Measurements from ENCODE around the gene CCDC63.
"Not testable (repeated sequence)": the region's sequence is repeated elsewhere in the genome, so short reads cannot be mapped to it uniquely, and the experiment has no call there.

Gene CCDC63

DNA sequence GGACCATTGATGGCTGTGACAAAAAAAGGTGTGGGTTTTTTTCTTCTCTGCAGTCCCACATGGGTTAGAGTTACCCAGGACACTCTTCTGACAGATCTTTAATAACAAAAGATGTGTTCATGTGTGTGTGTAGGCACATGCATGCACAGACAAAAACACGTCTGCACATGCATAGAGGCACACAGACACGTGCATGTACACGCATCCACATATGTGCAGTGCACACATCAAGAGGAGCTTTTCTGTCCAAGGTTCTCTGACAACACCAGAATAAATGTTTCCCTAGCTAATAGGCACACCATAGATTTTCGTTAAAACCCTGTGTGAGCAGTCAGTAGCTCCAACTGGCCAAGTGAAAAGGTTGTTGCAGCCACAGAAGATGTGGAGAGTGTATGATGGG is 76.4 kb downstream of the CCDC63 start:
- no peak for DNase-seq (ENCODE audit: low read depth)

DNA sequence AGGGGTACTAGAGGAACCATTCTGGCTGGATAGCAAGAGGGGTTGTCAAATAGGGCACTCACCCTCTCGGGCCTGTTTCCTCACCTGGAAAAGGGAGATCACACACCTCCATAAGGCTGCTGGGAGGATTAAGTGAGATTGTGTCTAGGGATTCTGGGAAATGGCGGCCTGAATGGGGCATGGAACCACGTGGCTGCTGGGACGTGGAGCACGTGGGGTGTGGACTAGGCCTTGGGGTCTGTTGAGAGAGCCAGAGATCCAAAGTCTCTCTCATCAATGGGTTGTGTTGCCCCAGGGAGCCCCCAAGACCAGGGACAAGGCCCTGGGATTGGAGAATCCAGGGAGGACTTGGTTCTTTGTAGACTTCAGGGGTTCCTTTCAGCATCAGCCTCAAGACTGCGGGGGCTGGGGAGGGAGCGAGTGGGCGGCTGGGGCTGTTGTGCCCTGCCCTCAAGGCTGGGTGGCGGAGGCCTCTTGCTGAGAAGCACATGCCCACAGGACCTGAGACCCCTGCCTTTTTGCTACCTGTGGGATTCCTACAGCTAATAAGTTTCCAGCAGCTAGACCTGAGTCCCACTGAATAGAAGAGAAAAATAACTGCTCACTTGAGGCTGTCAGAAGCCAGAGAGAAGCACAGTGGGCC is 77.0 kb downstream of the CCDC63 start:
- DNase-seq (ENCODE audit: low read depth): no peak

DNA sequence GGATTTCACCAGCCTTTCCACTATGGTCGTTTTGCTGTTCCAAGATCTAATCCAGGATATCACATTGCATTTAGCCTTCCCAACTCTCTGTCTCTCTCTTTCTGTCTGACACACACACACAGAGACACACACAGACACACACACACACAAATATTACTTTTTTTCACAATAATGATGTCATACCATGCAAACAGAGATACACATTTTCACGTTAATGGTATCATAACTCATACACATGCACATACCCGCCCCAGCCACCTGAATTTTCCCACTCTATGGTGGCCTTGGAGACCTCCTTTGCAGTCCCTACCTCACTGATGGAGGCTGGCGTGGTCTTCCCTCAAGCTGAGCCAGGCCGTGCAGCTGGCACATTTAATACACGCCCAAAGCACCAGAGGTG is 80.8 kb downstream of the CCDC63 start:
- no peak for DNase-seq (ENCODE audit: low read depth)

DNA sequence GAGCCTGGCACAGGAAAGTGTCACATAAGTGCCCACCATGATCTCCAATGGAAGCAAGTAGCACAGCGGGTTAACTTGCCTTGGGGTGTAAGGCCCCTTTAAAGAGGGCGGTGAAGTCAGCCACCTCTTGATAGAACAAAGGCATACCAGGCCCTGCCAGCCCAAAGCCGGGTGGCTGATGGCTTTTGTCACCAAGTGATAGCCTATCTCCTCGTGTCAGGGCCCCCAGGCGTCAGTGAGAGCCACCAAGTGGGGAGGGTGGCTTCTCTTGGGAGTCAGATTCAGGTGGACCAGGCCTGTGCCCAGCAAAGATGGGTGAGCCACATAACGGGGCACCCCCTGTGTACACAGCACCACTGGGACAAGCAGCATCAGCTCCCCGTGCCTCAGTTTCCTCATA is 81.9 kb downstream of the CCDC63 start:
- no peak for DNase-seq (ENCODE audit: low read depth)

DNA sequence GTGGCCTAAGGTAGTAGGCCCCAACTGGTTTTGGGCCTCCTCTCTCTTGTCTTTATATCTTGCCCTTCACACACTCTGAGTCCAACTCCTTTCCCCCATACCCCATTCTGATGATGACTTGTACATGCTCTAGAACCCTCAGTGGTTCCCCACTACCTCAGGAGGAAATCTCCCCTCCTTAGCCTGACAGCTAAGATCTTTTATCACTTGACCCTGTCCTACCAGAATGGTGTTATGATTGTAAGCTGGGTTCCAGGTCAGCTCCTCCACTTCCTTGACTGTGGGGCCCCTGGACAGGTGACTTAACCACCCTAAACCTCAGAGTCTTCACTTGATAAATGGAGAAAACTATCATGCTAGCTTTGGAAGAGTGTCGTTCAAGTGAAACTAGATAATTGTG is 83.0 kb downstream of the CCDC63 start:
- DNase-seq (ENCODE audit: low read depth): no peak

DNA sequence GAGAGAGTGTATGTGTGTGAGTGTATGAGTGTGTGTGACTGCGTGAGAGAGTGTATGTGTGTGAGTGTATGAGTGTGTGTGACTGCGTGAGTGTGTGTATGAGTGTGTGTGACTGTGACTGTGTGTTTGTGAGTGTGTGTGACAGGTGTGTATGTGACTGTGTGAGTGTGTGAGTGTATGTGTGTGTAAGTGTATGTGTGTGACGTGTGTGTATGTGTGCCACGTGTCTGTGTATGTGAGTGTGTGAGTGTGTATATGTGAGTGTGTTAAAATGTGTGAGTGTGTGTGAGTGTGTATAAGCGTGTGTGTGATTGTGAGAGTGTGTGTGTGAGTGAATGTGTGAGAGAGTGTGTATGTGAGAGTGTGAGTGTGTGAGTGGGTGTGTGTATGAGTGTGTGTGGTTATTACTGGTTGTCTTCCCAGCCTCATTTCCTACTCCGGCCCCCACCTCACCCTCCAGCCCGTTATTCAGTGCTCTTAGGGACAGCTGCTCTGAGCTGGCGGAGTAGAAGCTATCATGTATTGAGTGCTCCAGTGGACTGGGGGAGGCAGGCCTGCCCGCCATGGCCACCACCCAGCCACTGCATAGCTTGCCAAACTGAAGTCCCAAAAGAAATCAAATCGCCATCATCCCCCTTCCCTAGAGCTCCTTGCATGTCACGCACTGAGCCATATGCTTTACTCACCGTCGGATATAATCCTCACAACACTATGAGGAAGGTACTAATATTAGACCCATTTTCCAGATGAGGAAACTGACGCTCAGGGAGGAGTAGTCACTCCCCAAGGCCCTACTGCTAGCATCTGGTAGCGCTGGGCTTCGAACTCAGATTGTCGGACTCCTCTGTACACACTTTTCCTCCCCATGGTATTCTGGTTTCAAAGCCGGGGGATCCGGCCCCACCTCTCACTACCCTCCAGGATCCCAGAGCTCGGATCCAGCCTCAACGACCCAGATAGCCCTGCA is 83.8 kb downstream of the CCDC63 start:
- DNase-seq (ENCODE audit: low read depth): no peak

DNA sequence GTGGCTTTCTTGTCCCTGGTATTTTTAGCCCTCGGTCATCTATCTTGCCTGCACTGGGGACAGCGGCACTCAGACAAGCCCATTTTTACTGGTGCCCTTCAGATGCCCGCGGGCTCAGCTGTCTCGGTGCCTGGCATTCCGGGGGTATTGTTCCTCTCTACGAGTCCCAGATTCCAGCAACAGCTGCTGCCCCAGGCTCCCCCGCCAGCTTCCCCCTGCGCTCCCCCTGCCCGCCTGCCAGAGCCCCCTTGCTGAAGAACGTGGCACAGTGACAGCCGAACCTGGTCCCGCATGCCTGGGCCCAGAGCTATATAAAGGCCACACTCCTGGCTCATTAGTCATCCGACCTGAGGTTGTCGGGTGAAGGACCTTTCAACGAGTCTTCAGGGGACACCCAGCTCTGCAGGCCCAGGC is 84.5 kb downstream of the CCDC63 start:
- DNase-seq (ENCODE audit: low read depth): no peak

DNA sequence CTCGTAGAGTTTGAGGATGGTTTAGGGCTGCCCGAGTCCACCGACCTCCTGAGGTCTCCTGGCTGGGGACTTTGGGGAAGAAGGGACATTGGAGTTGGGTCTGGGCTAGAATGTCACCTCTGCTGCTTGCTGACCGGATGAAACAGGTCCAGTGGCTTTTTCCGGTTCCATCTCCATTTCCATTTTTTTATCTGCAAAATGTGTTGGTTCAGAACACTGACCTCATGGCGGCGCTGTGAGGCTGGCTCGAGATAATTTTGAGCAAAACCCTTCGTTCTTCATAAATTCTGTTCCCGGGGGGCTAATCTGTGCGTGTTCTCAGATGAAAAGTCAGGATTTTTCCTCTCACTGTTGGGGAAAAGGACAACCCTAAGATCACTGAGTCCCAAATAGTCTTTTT is 85.3 kb downstream of the CCDC63 start:
- no peak for DNase-seq (ENCODE audit: low read depth)

DNA sequence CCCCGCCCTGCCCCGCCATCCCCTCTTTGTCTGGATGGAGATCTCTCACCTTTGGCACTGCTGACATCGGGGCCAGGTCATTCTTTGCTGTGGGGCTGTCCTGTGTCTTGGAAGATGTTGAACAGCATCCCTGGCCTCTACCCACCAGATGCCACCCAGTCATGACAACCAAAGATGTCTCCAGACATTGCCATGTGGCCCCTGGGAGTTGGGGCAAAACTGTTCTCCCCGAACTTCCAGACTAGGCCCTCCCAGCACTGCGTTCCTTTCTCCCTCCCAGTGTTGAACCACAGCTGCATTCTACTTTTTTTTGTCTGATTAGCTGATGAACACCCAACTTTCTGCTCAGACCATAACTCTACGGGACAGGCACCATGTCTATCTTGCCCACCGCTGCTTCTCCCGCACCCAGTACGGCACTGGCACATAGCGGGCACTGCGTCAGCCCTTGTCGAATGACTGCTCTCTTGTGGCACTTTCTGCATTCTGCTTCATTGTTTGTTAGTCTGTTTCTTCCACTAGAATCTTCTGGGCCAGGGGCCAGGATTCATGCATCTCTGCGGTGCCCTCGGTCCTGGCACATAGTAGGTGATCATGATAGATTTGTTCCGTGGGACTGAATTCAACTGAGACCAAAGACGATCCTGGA is 86.7 kb downstream of the CCDC63 start:
- no peak for DNase-seq (ENCODE audit: low read depth)

DNA sequence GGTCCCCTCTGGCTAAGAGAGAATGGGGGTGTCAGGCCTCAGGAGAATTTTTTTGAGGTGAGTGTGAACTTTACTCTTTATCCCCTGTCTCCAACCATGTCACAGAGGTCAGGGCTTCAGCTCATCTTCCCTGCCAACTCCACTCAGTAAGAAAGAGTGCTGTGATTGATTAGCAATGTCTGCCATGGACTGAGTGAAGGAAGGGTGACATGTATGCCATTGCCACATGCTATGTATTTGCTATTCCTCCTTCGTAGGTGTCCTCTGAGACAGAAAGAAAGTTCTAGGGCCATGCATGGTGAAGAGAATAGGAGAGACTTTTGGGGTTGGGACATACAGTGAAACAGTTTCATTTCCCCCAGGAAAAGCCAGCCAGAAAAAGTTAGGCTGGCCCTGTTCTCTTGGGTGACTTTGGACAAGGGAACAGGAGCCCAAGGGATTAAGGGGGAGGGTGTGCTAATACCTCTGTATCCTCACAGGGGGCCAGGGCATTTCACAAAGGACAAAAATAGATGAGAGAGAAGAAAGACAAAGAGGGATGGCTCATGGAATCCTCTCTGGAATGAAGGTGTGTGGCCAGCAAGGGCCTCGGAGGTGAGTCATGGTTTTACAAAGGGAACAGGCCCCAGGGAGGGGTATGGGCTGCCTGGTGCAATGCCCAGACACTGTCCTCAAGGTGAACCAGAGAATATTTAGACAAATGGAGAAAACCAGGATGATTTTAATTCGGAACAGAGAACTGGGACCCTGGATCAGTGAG is 87.5 kb downstream of the CCDC63 start:
- no peak for DNase-seq (ENCODE audit: low read depth)

DNA sequence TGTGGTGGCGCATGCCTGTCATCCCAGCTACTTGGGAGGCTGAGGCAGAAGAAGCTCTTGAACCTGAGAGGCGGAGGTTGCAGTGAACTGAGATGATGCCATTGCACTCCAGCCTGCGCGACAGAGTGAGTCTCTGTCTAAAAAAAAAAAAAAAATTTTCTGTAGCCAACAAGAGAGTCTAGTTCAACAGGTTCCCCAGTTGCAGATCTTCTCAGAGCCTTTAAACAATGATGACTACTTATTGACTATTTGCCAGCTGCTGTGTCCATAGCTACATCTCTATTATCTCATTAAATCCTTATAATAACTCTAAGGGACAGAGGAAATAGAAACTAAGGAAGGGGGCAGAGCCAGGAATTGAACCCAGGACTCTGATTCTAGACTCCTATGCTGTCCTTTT is 88.8 kb downstream of the CCDC63 start:
- no peak for DNase-seq (ENCODE audit: low read depth)

DNA sequence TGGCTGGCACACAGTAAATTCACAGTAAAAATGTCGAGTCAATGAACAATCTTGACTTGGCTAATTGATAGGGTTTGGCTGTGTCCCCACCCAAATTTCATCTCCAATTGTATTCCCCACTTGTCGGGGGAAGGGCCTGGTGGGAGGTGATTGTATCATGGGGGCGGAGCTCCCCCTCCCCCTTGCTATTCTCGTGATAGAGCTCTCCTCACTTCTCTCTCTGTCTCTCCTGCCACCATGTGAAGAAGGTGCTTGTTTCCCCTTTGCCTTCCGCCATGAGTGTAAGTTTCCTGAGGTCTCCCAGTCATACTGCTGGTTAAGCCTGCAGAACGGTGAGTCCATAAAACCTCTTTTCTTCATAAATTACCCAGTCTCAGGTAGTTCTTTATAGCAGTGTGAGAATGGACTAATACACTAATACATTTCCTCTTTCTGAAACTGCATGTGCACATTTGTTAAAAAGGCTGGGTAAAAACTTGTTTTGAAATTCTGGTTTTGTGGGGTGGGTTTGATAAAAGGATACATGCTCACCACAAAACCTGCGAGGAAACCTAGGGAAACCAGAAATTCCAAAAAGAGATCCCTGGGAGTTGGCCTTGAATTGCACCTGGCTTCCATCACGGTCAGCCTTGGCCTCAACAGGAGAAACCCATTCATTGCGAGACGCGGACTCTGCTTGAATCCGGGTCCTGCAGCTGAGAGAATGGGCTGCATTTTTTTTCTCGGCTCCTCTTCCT is 89.7 kb downstream of the CCDC63 start:
- DNase-seq (ENCODE audit: low read depth): no peak

DNA sequence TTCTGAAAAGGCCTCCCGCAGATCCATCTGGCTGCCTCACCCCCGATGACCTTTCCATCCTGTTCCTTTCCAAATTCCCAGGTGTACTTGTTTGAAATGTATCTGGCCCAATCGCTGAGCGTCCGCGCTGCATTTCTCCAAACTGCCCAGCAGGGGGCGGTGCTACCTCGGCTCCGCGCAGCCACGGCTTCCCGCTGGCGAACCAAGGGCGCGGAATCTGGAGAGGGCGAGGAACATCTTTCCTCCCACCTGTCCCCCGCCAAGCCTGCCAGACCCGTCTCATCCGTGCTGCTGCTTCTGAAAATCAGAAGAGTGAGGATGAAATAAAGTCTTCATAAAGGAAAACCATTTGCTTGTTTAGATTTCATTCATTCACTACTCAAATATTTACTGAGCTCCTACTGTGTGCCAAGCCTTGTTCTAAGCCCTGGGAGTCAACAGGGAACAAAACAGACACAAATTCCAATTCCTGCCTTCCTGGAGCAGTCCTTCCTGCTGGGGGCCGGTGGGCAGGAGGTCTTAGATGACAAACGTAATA is 90.4 kb downstream of the CCDC63 start:
- peak; percentile 42 for DNase-seq (ENCODE audit: low read depth)

DNA sequence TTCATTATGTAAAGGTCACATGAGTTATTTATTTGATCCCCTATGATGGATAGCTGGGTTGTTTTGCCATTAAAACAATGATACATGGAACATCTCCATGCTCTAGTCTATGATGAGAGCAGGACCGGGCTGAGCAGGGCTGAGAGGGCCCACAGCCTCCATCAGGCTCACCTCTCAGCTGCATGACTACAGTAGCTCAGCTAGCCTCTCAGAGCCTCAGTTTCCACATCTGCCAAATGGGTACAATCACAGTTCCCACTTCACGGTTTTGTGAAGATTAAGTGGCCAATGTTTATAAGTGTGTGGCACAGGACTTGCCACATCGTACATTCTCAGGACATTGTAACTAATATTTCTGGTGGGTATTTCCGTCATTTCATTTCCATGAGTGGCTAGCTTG is 93.5 kb downstream of the CCDC63 start:
- DNase-seq (ENCODE audit: low read depth): no peak

DNA sequence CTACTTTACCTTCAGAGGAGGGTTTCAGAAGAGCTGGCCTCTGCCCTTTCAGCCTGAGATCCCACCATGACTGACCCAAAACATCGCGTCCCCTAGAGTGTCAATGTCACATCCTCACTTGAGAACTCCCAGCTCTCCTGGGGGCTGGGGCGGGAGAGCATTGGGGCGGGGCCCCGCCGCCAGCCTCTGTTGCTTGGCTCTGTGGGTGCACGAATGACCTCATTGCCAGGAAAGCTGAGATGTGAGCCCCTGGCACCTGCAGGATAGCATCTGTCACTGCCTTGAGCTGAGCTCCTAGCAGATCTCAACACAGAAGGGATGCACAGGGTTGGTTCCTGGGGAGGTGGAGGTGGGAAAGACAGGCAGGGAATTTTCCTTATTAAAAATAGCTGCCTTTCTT is 94.1 kb downstream of the CCDC63 start:
- DNase-seq (ENCODE audit: low read depth): no peak

DNA sequence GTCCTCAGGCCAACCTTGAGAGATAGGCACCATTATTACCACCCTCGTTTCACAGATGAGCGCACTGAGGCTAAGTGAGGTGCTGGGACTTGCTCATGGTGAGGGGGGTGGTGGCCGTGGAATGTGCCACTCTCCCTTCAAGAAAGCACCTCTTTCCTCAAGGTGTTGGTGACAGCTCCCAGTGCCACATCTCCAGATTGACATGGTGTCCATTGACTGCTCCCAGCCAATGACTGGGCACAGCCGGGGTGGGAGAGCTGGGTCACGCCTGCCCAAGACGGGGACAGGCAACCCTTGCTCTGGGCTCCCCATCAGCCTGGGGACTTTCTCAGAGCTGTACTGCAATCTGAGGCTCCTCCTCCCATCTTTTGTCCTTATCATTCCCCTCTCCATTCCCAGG is 94.6 kb downstream of the CCDC63 start:
- DNase-seq (ENCODE audit: low read depth): no peak

DNA sequence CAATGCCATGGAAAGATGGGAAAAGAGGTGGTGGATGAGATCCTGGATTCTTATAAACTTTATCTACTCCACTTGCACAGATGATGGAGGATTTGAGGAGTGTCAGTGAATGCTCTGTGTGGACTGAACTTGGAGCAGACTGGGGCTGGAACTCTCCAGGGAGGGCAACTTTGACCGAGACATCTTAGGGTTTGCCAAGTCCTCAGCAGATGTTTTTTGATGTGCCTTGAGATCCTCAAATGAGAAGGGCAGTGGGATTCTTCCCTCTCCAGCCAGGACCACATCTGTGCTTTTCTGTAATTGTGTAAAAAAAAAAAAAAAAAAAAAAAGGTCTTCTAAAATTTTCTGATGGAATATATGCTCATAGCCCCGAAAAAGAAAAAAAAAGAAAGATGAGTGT is 96.6 kb downstream of the CCDC63 start:
- DNase-seq (ENCODE audit: low read depth): no peak

DNA sequence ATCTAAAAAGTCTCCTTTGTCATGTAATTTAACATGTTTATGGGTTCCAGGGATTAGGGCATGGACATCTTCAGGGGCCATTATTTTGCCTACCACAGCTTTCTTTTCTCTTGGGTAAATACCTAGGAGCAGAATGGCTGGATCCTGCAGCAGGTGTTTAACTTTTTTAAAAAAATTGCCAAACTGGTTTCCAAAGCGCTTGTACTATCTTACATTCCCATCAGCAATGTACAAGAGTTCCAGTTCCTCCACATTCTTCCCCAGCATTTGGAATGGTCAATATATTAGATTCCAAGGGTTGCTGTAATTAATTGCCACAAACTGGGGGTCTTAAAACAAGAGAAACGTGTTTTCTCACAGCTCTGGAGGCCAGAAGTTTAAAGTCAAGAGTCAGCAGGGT is 101.3 kb downstream of the CCDC63 start:
- no peak for DNase-seq (ENCODE audit: low read depth)

DNA sequence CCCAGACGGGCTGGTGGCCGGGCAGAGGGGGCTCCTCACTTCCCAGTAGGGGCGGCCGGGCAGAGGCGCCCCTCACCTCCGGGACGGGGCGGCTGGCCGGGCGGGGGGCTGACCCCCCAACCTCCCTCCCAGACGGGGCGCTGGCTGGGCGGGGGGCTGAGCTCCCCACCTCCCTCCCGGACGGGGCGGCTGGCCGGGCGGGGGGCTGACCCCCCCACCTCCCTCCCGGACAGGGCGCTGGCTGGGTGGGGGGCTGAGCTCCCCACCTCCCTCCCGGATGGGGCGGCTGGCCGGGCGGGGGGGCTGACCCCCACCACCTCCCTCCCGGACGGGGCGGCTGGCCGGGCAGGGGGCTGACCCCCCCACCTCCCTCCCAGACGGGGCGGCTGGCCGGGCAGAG is 103.7 kb downstream of the CCDC63 start:
- not testable (repeated sequence) for DNase-seq (ENCODE audit: low read depth)

DNA sequence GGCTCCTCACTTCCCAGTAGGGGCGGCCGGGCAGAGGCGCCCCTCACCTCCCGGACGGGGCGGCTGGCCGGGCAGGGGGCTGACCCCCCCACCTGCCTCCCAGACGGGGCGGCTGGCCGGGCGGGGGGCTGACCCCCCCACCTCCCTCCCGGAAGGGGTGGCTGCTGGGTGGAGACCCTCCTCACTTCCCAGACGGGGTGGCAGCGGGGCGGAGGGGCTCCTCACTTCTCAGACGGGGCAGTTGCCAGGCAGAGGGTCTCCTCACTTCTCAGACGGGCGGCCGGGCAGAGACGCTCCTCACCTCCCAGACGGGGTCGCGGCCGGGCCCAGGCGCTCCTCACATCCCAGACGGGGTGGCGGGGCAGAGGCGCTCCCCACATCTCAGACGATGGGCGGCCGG is 104.1 kb downstream of the CCDC63 start:
- DNase-seq (ENCODE audit: low read depth): not testable (repeated sequence)

Data from activated T-cell treated with anti-CD3 and anti-CD28 coated beads for 24 hours (primary cell).